ENCODE measurements around the gene MBP.

- TF ChIP-seq POLR2A (IDR thresholded peaks at IDR 0.05; ENCODE audit: low read depth, low read length) (no peak), POLR2AphosphoS5 (IDR thresholded peaks at IDR 0.05; ENCODE audit: low read depth, low read length) (no peak)
These were observed 148.1 kb downstream of the MBP start for GRCh38 chr18:76984193-76985155.

All from GM12892 (cell line).